ENCODE results near the gene TULP1. TPM values are rescaled to one million over a fixed set of nuclear protein-coding genes. Genes with fewer than 3 reads are reported as not detected.
"Not testable (repeated sequence)": the region's sequence is repeated elsewhere in the genome, so short reads cannot be mapped to it uniquely, and the experiment has no call there.

Gene TULP1
- total RNA-seq, result not detected
- long read RNA-seq, result 0 reads

DNA sequence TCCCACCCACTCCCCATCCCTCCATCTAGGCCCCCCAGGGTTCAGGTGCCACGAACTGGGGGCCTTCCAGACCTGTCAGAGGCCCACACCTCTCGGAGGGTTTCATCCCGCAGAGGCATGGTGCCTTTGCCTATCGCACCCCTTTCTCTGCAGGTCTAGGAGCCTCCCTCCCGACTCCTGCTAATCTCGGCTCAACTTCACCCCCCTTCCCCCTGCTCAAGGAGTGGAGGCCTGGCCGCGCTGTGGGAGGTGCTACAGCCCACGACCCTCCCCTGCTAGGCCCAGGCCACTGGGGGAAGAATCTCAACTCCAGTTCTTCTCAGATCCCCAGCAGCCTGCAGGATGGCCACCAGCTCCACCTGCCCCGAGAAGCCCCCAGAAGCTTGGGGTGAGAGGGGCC, at the start of gene TULP1:
Gene TULP1, minus strand, starts transcription at position 157 of the 400 bp plus-strand sequence. Its CDS starts 38 bp downstream, at position 119.
- no peak for ATAC-seq
- intact Hi-C loops (cut with DNase I, micrococcal nuclease), result no loop called here
- no peak for DNase-seq

DNA sequence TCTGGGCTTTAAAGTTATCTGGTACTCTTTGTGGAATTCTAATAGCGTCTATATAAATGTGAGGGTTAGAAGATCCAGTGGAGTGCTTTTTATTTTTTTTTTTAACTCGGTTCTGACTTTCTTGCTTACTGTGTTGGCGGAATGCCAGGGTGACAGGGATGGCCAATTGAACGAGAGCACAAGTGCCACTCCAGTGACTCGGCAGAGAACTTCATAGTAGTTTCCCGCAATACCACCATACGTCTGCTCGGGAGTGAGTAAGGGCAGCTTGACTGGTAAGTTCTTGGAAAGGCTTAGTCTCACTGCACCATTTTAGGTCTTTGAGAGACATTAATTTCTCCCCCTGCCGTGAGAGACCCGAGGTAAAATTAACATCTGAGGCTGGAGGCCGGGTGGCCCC, 49.4 kb upstream of the TULP1 start:
- DNase-seq (no peak), ATAC-seq (no peak)
- intact Hi-C loops (cut with DNase I, micrococcal nuclease), result no loop called here

DNA sequence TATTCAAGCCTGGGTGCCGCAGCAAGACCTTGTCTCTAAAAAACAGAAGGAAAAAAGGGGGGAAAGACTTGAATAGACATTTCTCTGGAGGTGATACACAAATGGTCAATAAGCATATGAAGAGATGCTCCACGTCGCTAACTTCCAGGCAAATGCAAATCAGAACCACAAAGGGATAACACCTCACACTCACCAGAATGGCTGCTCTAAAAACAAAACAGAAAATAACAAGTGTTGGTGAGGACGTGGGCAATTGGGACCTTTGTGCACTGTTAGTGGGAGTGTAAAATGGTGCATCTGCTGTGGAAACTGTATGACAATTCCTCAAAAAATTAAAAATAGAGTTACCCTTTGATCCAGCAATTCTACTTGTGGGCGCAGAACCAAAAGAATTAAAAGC, 48.4 kb upstream of the TULP1 start:
- intact Hi-C loops (cut with DNase I, micrococcal nuclease), result no loop called here
- DNase-seq (no peak), ATAC-seq (no peak)

GRCh38 chr6:35558571-35558970, 45.9 kb upstream of the TULP1 start:
- ATAC-seq, result no peak
- intact Hi-C loops (cut with DNase I, micrococcal nuclease), result no loop called here
- DNase-seq, result no peak

GRCh38 chr6:35557239-35557638, 44.5 kb upstream of the TULP1 start:
- DNase-seq (no peak), ATAC-seq (no peak)
- intact Hi-C loops (cut with DNase I, micrococcal nuclease), result no loop called here

GRCh38 chr6:35554811-35555210, 42.1 kb upstream of the TULP1 start:
- no peak for ATAC-seq
- intact Hi-C loops (cut with DNase I, micrococcal nuclease), result no loop called here
- no peak for DNase-seq

GRCh38 chr6:35553315-35553714, 40.6 kb upstream of the TULP1 start:
- intact Hi-C loops (cut with DNase I, micrococcal nuclease), result no loop called here
- no peak for DNase-seq
- ATAC-seq, result peak; percentile 11

GRCh38 chr6:35552285-35552917, 39.7 kb upstream of the TULP1 start:
- intact Hi-C loops (cut with DNase I, micrococcal nuclease), result no loop called here
- DNase-seq, result peak in 1 of 2 donors; percentile 50

DNA sequence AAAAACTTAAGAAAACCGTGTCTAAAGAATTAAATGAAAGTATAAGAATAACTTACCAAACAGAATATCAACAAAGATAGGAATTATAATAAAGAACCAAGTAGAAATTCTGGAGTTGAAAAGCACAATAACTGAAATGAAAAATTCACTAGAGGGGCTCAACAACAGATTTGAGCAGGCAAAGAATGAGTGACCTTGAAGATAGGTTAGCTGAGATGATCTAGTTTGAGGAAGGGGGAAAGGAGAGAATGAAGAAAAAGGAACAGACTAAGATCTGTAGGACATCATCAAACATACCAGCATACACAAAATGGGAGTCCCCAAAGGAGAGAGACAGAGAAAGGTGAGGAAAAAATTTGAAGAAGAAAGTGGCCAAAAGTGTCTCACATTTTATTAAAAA, 37.7 kb upstream of the TULP1 start:
- intact Hi-C loops (cut with DNase I, micrococcal nuclease), result no loop called here
- no peak for DNase-seq
- ATAC-seq, result no peak

More at GRCh38 chr6:35552285-35552917, 39.7 kb upstream of the TULP1 start:
- ATAC-seq, result peak; percentile 42

DNA sequence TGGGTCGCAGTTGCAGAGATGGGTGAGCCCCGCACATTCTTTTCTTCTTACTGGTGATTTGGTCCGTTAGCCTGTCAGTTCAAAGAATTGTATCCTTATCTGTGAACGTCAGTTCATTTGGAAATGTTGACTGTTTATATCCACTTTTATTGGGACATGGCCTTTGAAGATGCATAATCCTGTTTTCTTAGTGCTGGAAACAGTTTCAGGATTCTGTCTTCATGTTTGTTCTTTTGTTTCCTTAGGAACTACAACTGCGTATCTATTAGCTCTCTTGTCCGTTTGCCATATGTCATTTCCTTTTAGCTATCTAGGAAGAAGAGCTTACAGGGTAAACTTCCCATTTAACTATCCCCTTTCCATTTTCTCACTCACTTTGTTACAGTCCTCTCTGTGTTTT, 35.0 kb upstream of the TULP1 start:
- intact Hi-C loops (cut with DNase I, micrococcal nuclease), result no loop called here
- ATAC-seq, result no peak

GRCh38 chr6:35544769-35545361, 32.2 kb upstream of the TULP1 start:
- ATAC-seq, result no peak
- intact Hi-C loops (cut with DNase I, micrococcal nuclease), result no loop called here
- DNase-seq, result no peak

More for the DNA sequence above, 35.0 kb upstream of the TULP1 start:
- no peak for DNase-seq

GRCh38 chr6:35543459-35544193, 30.9 kb upstream of the TULP1 start:
- ATAC-seq (no peak), DNase-seq (no peak)
- intact Hi-C loops (cut with DNase I, micrococcal nuclease), result no loop called here

DNA sequence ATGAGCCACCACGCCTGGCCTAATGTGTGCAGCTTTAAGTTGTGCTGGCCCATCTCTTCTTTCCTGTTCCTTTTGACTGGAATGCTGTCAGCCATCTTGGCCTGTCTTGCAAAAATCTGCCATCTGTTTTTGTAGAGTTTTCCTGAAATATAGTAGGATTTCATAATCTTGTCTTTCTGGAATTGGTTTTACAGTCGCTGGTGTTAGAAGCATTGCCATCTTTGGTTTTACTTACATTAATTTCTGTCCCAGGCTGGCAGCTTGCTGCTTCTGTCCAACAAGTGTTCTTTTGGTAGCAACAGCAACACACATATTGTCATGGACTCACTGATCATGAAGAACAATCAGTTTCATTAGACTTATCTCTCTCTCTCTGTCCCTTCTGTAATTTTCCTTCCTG, 29.1 kb upstream of the TULP1 start:
- DNase-seq (no peak), ATAC-seq (no peak)
- intact Hi-C loops (cut with DNase I, micrococcal nuclease), result no loop called here

- DNase-seq, result no peak
- ATAC-seq, result no peak
- intact Hi-C loops (cut with DNase I, micrococcal nuclease), result no loop called here
Measured at GRCh38 chr6:35539223-35539622, 26.5 kb upstream of the TULP1 start.

DNA sequence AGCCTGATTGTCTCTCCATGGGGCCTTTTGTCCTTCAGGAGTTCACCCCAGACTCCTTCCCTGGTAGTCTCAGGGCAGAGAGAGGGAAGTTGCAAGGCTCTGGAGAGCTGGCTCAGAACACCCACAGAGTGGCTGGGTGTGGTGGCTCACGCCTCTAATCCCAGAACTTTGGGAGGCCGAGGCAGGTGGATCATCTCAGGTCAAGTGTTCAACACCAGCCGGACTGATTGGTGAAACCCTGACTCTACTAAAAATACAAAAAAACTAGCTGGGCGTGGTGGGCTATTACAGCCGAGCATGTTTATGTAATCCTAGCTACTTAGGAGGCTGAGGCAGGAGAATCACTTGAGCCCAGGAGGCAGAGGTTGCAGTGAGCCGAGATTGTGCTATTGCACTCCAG, 23.2 kb upstream of the TULP1 start:
- ATAC-seq; DNase-seq; intact Hi-C loops (cut with DNase I, micrococcal nuclease): not testable (repeated sequence)

GRCh38 chr6:35534407-35535170, 21.9 kb upstream of the TULP1 start:
- DNase-seq (no peak), ATAC-seq (no peak)
- intact Hi-C loops (cut with DNase I, micrococcal nuclease), result no loop called here

GRCh38 chr6:35533981-35534380, 21.3 kb upstream of the TULP1 start:
- ATAC-seq, result no peak
- no peak for DNase-seq
- intact Hi-C loops (cut with DNase I, micrococcal nuclease), result no loop called here

DNA sequence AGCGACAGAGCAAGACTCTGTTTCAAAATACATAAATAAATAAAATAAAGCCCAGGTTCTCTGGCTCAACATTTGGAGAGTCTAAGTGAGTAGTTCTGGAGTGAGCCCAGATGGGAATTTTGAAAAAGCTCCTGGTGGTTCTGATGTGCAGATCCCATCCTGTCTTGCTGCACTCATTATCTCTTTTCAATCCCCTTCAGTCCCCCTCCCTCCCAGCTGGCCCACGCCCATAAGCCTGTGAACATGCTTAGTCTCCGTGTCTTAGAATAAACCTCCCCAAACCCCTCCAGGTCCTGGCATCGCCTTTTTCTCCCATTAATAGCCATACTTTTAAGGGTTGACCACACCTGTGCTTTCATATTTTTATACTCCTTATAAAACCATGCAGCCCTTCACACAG, 19.4 kb upstream of the TULP1 start:
- DNase-seq (no peak), ATAC-seq (no peak)
- intact Hi-C loops (cut with DNase I, micrococcal nuclease), result no loop called here

DNA sequence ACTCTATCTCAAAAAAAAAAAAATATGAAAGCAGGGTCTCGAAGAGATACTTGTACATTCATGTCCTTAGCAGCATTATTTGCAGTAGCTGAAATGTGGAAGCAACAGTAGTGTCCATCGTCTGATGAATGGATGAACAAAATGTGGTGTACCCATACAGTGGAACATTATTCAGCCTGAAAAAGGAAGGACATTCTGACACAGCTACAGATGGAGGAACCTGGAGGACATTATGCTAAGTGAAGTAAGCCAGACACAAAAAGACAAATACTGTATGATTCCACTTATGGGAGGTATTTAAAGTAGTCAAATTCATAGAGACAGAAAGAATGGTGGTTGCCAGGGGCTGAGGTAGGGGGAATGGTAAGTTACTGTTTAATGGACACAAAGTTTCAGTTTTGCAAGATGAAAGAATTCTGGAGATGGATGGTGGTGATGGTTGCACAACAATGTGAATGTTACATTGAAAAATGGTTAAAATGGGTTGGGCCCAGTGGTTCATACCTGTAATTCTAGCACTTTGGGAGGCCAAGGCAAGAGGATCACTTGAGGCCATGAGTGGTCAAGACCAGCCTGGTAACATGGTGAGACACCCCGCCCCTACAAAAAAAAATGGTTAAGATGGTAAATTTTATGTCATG, 11.8 kb upstream of the TULP1 start:
- DNase-seq, result no peak
- ATAC-seq, result no peak
- intact Hi-C loops (cut with DNase I, micrococcal nuclease), result loop anchor here (10.0 kb wide), 2 partner anchors 50 to 210 kb away; partner anchors contain the start of gene ARMC12 (in 1 of the 2)

Measured in left colon (tissue), 2 donors.